Bronchial epithelial cell (primary cell): ENCODE data around the gene RHBDD2. TPM values are rescaled to one million over a fixed set of nuclear protein-coding genes. Genes with fewer than 3 reads are reported as not detected.
"Not testable (repeated sequence)": the region's sequence is repeated elsewhere in the genome, so short reads cannot be mapped to it uniquely, and the experiment has no call there.

ENCODE experiments used
- DNase-seq: peaks from one replicate; pipeline ENCODE4 v3.0.0-alpha.2; 2010; ENCODE audit warnings: low read depth
- FAIRE-seq: peaks from 2 replicates; lab custom pipeline; 2011; peaks lifted over from hg19 to GRCh38; lab: Jason Lieb, UNC
- H3K27me3 ChIP-seq: 2 replicates; pipeline ENCODE4 v1.5.1; 2011; ENCODE audit warnings: low read length; ENCODE audit not compliant: control insufficient read depth, insufficient read depth
- H3K36me3 ChIP-seq: 2 replicates; pipeline ENCODE4 v1.5.1; 2011; ENCODE audit warnings: low read length; ENCODE audit not compliant: control insufficient read depth, insufficient read depth
- H3K4me3 ChIP-seq: 2 replicates; pipeline ENCODE4 v1.5.1; 2011; ENCODE audit warnings: mild to moderate bottlenecking, low read depth, low read length, control low read depth
- total RNA-seq: library from RNA; depleted of rRNA; stranded (reverse); fragments of >200 nt; gene quantifications from 2 replicates; pipeline ENCODE4 v1.2.1, GENCODE V29; 2014
- TF ChIP-seq, protein P1 (sequence below): IDR thresholded peaks from 2 replicates; pipeline ENCODE4 v1.5.1; 2011; ENCODE audit warnings: mild to moderate bottlenecking, moderate library complexity, low read length, control low read depth, inconsistent platforms; ENCODE audit not compliant: insufficient read depth, severe bottlenecking

Gene RHBDD2
- total RNA-seq, 1 donor from 2014 or later, result 10.8 TPM

DNA sequence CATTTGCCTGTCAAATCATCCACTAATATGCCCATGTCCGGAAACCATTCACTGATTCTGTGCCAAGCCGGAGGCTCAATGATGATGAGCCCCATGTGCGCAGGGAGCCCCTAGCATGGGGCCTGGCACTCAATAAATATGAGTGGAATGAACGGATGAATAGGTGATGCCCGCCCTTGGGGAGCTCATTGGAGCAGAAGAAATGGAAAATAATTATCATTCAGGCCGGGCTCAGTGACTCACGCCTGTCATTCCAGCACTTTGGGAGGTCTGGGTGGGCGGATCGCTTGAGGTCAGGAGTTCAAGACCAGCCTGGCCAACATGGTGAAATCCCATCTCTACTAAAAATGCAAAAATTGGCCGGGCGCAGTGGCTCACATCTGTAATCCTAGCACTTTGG is 11.0 kb downstream of the RHBDD2 start:
- H3K36me3 ChIP-seq, result peaks cover 14% of the 10 kb centered on the region
- FAIRE-seq (peak; percentile 76), DNase-seq (no peak)
- no peak overlapping the region for H3K4me3 ChIP-seq
- no peaks in the 10 kb centered on the region for H3K27me3 ChIP-seq
- TF ChIP-seq, protein P1, sequence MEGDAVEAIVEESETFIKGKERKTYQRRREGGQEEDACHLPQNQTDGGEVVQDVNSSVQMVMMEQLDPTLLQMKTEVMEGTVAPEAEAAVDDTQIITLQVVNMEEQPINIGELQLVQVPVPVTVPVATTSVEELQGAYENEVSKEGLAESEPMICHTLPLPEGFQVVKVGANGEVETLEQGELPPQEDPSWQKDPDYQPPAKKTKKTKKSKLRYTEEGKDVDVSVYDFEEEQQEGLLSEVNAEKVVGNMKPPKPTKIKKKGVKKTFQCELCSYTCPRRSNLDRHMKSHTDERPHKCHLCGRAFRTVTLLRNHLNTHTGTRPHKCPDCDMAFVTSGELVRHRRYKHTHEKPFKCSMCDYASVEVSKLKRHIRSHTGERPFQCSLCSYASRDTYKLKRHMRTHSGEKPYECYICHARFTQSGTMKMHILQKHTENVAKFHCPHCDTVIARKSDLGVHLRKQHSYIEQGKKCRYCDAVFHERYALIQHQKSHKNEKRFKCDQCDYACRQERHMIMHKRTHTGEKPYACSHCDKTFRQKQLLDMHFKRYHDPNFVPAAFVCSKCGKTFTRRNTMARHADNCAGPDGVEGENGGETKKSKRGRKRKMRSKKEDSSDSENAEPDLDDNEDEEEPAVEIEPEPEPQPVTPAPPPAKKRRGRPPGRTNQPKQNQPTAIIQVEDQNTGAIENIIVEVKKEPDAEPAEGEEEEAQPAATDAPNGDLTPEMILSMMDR, result no peak

DNA sequence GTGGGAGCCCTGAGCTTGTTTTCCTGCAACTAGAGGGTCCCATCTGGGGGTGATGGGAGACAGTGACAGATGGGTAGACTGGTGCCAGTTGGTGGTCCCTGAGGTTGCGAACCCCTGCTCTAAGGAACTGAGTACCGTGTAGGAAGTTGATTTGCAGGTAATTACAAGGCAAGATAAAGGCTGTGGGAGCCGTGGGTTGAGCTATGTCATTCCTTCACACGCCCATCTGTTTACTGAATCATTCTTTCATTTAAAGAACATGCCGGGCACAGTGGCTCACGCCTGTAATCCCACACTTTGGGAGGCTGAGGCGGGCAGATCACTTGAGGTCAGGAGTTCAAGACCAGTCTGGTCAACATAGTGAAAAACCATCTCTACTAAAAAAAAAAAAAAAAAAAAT is 12.4 kb downstream of the RHBDD2 start:
- DNase-seq, result peak; percentile 12
- not testable (repeated sequence) for H3K36me3 ChIP-seq, FAIRE-seq, H3K27me3 ChIP-seq, H3K4me3 ChIP-seq

DNA sequence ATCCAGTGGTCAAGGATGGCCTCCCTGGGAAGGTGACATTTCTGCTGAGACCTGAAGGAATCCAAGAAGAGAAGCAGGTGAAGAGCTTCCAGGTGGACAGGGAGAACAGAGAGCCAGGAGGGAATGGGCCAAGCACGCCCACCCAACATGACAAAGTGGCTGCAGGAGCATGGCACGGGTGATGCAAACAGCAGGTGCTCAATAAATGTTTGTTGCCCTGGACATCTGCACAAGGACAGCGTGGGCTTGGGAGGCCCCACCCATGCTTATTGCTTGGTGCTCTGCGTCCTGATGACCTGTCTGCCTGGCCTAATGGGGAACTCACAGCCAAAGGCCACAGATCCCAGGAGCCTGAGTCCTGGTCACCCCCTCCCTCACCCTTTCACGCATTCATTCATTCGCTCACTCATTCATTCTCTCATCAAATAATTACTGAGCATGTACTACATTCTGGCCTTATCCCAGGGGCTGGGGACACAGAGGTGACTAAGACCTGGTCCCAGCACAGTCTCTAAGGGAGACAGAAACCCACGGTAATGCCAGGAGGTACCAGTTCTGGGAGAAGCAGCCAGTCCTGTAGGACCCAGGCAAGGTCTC is 13.1 kb downstream of the RHBDD2 start:
- no peak overlapping the region for H3K4me3 ChIP-seq
- H3K36me3 ChIP-seq, result peaks cover 7% of the 10 kb centered on the region
- no peaks in the 10 kb centered on the region for H3K27me3 ChIP-seq
- TF ChIP-seq, protein P1, result no peak
- DNase-seq (no peak), FAIRE-seq (no peak)

DNA sequence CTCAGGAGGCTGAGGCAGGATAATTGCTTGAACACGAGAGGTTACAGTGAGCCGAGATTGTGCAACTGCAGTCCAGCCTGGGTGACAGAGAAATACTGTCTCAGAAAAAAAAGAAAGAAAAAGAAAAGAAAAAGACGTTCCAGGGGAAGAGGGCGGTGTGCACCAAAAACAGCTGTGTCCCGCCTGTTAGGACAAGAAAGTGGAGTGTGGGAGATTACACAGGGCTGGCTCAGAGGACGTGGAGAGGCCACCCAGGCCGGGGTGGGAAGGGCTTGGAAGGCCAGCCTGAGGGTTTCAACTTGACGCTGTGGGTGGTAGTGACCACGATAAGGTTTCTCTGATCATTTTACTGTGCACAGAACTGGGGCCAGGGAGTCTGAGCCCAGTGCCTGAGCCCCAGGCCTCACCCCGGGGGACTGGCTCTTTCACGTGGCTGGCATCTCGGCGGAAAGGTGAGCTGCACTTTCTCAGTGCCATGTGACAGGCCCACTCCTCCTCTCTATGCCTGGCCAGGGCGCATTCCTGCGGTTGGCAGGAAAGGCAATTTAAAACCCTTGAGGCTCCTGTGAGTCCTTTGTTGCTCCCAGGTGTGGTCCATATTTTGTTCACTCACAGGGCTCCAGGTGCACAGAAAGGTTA is 13.9 kb downstream of the RHBDD2 start:
- H3K4me3 ChIP-seq, result no peak overlapping the region
- TF ChIP-seq, protein P1, result no peak
- peak; percentile 84 for DNase-seq
- peaks cover 4% of the 10 kb centered on the region for H3K36me3 ChIP-seq
- no peaks in the 10 kb centered on the region for H3K27me3 ChIP-seq
- FAIRE-seq, result peak; percentile 70

DNA sequence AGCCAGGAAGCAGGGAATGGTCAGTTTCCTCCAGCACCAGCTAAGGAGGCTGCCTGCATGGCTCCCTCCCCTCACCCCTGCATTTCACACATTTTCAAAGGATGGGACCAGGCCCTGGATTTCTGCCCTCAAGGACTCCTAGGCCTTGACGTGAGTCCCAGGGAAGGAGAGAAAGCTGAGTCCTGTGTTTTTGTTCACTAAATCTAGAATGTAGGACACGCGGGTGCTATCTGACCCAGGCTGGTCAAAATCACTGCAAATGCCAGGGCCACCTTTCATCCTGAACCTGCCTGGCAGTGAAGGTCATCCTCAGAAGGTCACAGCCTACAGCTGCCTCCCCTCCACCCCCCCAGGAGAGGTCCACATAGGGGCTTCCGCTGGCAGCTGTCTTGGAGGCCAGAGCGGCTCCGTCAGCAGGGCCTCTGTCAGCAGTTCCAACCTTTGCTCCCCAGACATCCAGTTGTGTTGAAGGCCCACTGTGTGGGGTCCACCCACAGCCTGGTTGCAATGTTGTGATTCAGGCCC is 18.0 kb downstream of the RHBDD2 start:
- Histone ChIP-seq H3K27me3 (no peaks in the 10 kb centered on the region), H3K4me3 (no peak overlapping the region), H3K36me3 (no peaks in the 10 kb centered on the region)
- TF ChIP-seq, protein P1, result no peak
- FAIRE-seq (no peak), DNase-seq (no peak)

DNA sequence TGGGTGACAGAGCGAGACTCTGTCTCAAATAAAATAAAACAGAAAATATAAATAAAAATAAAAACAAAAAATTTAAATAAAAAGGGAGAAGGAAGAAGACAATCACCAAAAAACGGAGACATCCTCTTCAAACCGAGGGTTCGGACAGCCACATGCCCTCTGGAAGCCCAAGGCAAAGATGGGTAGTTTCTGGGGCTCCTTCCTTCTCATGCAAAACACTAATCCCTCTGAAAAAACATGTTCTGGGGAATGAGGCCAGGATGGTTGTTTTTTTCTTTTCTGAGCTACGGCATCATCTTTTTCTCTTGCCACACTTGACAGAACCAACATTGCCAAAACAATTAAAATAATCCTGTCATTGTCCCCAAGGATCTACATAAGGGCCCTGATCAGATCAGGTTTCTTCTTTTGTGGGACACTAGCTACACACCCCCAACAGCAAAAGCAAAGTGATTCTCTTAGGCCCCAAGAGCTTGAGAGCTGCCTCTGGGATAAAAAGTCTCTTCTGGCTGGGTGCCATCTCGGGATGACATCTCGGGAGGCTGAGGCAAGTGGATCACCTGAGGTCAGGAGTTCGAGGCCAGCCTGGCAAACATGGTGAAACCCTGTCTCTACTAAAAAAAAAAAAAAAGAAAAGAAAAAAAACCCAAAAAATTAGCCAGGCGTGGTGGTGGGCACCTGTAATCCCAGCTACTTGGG is 21.9 kb downstream of the RHBDD2 start:
- TF ChIP-seq, protein P1, result no peak
- DNase-seq, result no peak
- Histone ChIP-seq H3K36me3 (no peaks in the 10 kb centered on the region), H3K27me3 (no peaks in the 10 kb centered on the region), H3K4me3 (no peak overlapping the region)
- FAIRE-seq, result no peak
